Mesenchymal stem cell (in vitro differentiated cells and primary cell): ENCODE measurements around the gene DPYD.

Experiments
- DNase-seq: peaks from one replicate; pipeline ENCODE4 v3.0.0-alpha.2; 2013
- H2AFZ ChIP-seq: one replicate; pipeline ENCODE4 v1.6.1; 2013; ENCODE audit warnings: low read depth, mild to moderate bottlenecking, control low read depth, inconsistent platforms, low read length, moderate library complexity
- H2AK5ac ChIP-seq: 2 replicates; pipeline ENCODE4 v1.6.1; 2013; ENCODE audit warnings: low read length, moderate library complexity, mild to moderate bottlenecking, inconsistent platforms; ENCODE audit not compliant: severe bottlenecking
- H2BK120ac ChIP-seq: one replicate; pipeline ENCODE4 v1.6.1; 2013; ENCODE audit warnings: low read depth, mild to moderate bottlenecking, inconsistent platforms, low read length, moderate library complexity
- H2BK12ac ChIP-seq, 2 experiments: one replicate each; pipeline ENCODE4 v1.6.1; 2013; ENCODE audit warnings: inconsistent platforms in 2 of 2, low read length in 2 of 2, mild to moderate bottlenecking in 2 of 2, moderate library complexity in 2 of 2, control low read depth in 1 of 2
- H2BK15ac ChIP-seq: one replicate; pipeline ENCODE4 v1.6.1; 2013; ENCODE audit warnings: mild to moderate bottlenecking, low read depth, inconsistent platforms; ENCODE audit not compliant: poor library complexity, severe bottlenecking
- H2BK5ac ChIP-seq: 2 replicates; pipeline ENCODE4 v1.6.1; 2013; ENCODE audit warnings: low read depth, mild to moderate bottlenecking, low read length, control low read depth, inconsistent platforms; ENCODE audit not compliant: poor library complexity, severe bottlenecking
- H3K14ac ChIP-seq, 2 experiments: one replicate each; pipeline ENCODE4 v1.6.1; 2013; ENCODE audit warnings: inconsistent platforms in 2 of 2, low read length in 2 of 2, control low read depth in 1 of 2, mild to moderate bottlenecking in 1 of 2, moderate library complexity in 1 of 2
- H3K18ac ChIP-seq, 2 experiments: one replicate each; pipeline ENCODE4 v1.6.1; 2013; ENCODE audit warnings: inconsistent platforms in 2 of 2, low read length in 2 of 2, control low read depth in 1 of 2, low read depth in 1 of 2, mild to moderate bottlenecking in 1 of 2
- H3K23ac ChIP-seq, 2 experiments: one replicate each; pipeline ENCODE4 v1.6.1; 2013; ENCODE audit warnings: inconsistent platforms in 2 of 2, low read length in 2 of 2, mild to moderate bottlenecking in 2 of 2, moderate library complexity in 2 of 2, control low read depth in 1 of 2
- H3K27ac ChIP-seq: 2 replicates; pipeline ENCODE4 v1.5.1; 2013; ENCODE audit warnings: mild to moderate bottlenecking, moderate library complexity, low read length, control low read depth, inconsistent platforms; ENCODE audit not compliant: poor library complexity, severe bottlenecking
- H3K27me3 ChIP-seq, 2 experiments: 2 replicates each; pipeline versions ENCODE4 v1.6.1 to v1.7.0; 2013; ENCODE audit warnings: low read length in 2 of 2, mild to moderate bottlenecking in 2 of 2, moderate library complexity in 2 of 2, control low read depth in 1 of 2, inconsistent platforms in 1 of 2; ENCODE audit not compliant: control insufficient read depth in 1 of 2, insufficient read depth in 1 of 2
- H3K36me3 ChIP-seq, 2 experiments: 2 replicates each; pipeline versions ENCODE4 v1.6.1 to v1.7.0; 2013; ENCODE audit warnings: low read length in 2 of 2, control low read depth in 1 of 2, inconsistent platforms in 1 of 2, low read depth in 1 of 2, mild to moderate bottlenecking in 1 of 2; ENCODE audit not compliant: insufficient read depth in 2 of 2, control insufficient read depth in 1 of 2
- H3K4ac ChIP-seq, 2 experiments: one replicate each; pipeline ENCODE4 v1.6.1; 2013; ENCODE audit warnings: inconsistent platforms in 2 of 2, low read length in 2 of 2, mild to moderate bottlenecking in 2 of 2, moderate library complexity in 2 of 2, control low read depth in 1 of 2, low read depth in 1 of 2
- H3K4me1 ChIP-seq: 2 replicates; pipeline ENCODE4 v1.6.1; 2013; ENCODE audit warnings: low read depth, low read length, control low read depth; ENCODE audit not compliant: control insufficient read depth, insufficient read depth
- H3K4me2 ChIP-seq: 2 replicates; pipeline ENCODE4 v1.6.1; 2013; ENCODE audit warnings: low read length, mild to moderate bottlenecking, inconsistent platforms; ENCODE audit not compliant: poor library complexity, severe bottlenecking
- H3K4me3 ChIP-seq, 2 experiments: 2 replicates each; pipeline versions ENCODE4 v1.5.1 to v1.7.0; 2013; ENCODE audit warnings: low read length in 2 of 2, mild to moderate bottlenecking in 2 of 2, control low read depth in 1 of 2, low read depth in 1 of 2; ENCODE audit not compliant: insufficient read depth in 1 of 2
- H3K79me1 ChIP-seq: replicated peaks from 2 replicates; pipeline ENCODE4 v1.6.1; 2013; ENCODE audit warnings: mild to moderate bottlenecking, control low read depth, low read length, inconsistent platforms; ENCODE audit not compliant: poor library complexity, severe bottlenecking
- H3K9ac ChIP-seq: 2 replicates; pipeline ENCODE4 v1.7.0; 2013; ENCODE audit warnings: mild to moderate bottlenecking, low read length, moderate library complexity
- H3K9me3 ChIP-seq: 2 replicates; pipeline ENCODE4 v1.7.0; 2013; ENCODE audit warnings: mild to moderate bottlenecking, low read length; ENCODE audit not compliant: control insufficient read depth
- H4K8ac ChIP-seq: one replicate; pipeline ENCODE4 v1.6.1; 2013; ENCODE audit warnings: inconsistent platforms, mild to moderate bottlenecking, low read length, moderate library complexity
- H4K91ac ChIP-seq: one replicate; pipeline ENCODE4 v1.6.1; 2013; ENCODE audit warnings: mild to moderate bottlenecking, low read length, inconsistent platforms
- WGBS: methylation state at CpG from one replicate; pipeline ENCODE4 v1.1.7; 2013; ENCODE audit warnings: mixed read lengths; 5-methylcytosine and 5-hydroxymethylcytosine counted together

Gene DPYD

DNA sequence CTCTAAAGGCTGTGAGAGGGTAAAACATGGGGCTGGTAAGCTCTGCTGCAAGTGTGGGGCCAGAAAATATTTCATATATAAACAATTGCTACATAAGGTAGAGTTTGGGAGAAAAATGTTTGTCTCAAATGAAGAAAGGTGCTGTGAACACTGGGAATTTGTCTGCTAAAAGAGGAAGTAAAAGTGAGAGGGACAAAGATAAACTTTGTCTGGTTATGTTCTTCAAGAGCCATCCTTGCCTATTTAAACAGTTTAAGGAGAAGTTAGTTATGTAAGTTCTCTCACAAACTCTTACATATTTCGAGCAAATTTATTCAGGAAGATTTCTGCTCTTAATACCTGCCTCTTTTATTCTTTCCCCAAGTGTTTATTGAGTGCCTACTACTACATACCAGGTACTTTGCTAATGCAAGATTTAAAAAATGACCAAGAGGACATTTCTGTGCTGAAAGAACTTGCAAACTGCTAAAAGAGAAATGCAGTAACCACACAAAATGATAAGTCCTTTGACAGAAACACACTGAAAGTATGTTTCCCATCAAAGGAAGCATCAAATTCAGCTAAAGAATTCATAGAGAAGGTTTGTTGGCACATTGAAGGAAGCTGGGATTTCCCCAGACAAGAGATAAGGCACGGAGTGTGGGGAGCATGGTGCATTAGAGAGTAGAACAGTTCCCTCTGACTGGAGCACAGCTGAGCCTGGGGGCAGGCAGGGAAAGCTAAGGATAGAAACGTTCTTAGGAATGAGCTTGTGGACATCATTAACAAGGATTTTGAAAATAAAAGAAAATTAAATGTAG, 650.1 kb downstream of the DPYD start:
- Histone ChIP-seq H3K14ac (no peak overlapping the region), H2AFZ (no peak overlapping the region)
- WGBS: 64% methylated on average over 3 of the region's 3 CpGs

DNA sequence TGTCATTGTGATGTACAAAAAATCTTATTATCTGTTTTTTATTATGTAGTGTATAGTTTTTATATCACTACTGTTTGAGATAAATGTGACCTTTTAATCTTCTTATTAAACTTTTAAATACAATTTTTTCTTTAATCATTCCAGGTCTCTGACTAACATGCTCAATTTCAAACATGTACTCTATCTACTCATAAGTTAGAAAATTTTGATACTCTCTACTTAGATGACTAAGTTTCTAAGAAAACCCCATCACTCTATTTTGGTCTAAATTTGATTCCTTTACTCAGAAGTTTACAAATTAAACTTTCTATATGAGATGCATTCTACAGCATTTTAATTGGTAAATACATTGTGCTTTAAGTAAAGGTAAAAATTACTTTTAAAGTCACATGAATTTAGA, 655.2 kb downstream of the DPYD start:
- H2BK15ac ChIP-seq: no peak overlapping the region
- no peak overlapping the region for H3K4me3 ChIP-seq
- no peak overlapping the region for H3K4ac ChIP-seq
- no peak overlapping the region for H2AFZ ChIP-seq
- DNase-seq: no peak
- no peak overlapping the region for H3K18ac ChIP-seq
- H3K4me2 ChIP-seq: no peak overlapping the region
- no peak overlapping the region for H3K27ac ChIP-seq
- no peak overlapping the region for H2BK5ac ChIP-seq
- H3K9me3 ChIP-seq: no peaks in the 10 kb centered on the region
- H2AK5ac ChIP-seq: no peak overlapping the region
- no peak overlapping the region for H2BK120ac ChIP-seq
- no peak overlapping the region for H4K91ac ChIP-seq
- no peak overlapping the region for H3K9ac ChIP-seq
- H3K14ac ChIP-seq: no peak overlapping the region
- H3K23ac ChIP-seq: no peak overlapping the region
- H3K36me3 ChIP-seq: no peaks in the 10 kb centered on the region
- no peaks in the 10 kb centered on the region for H3K4me1 ChIP-seq
- H3K27me3 ChIP-seq: no peaks in the 10 kb centered on the region
- no peak overlapping the region for H2BK12ac ChIP-seq
- no peak overlapping the region for H4K8ac ChIP-seq
- no peaks in the 10 kb centered on the region for H3K79me1 ChIP-seq

More for the DNA sequence above, 650.1 kb downstream of the DPYD start:
- Histone ChIP-seq H3K9me3 (no peaks in the 10 kb centered on the region), H3K4me2 (no peak overlapping the region), H3K4ac (no peak overlapping the region), H3K4me1 (no peaks in the 10 kb centered on the region), H3K79me1 (no peaks in the 10 kb centered on the region), H3K36me3 (no peaks in the 10 kb centered on the region), H3K23ac (no peak overlapping the region), H2AK5ac (no peak overlapping the region), H2BK5ac (no peak overlapping the region), H3K27ac (no peak overlapping the region), H2BK12ac (no peak overlapping the region), H4K8ac (no peak overlapping the region), H2BK120ac (no peak overlapping the region), H3K18ac (no peak overlapping the region), H3K4me3 (no peak overlapping the region), H2BK15ac (no peak overlapping the region), H3K27me3 (no peaks in the 10 kb centered on the region), H4K91ac (no peak overlapping the region), H3K9ac (no peak overlapping the region)
- peak; percentile 26 for DNase-seq

DNA sequence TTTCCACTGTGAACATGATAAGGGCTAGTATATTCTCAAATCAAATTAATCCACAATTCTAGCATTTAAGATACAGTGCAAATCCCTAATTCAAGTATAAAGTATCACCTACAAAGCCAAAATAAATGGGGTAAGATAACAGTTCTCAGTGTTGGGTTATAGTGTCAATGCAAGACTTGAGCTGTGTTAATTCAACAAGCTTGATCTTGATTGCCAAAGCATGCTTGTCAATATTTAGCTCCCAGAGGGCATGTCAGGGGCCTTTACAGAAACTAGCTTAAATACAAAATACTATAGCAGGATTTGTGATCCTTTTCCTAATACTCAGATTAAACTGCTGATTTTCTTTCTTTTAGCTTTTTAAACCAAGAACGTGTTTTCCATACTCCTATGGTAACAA, 658.0 kb downstream of the DPYD start:
- H3K79me1 ChIP-seq: no peaks in the 10 kb centered on the region
- H4K91ac ChIP-seq: no peak overlapping the region
- no peak overlapping the region for H4K8ac ChIP-seq
- H2BK120ac ChIP-seq: no peak overlapping the region
- H2AK5ac ChIP-seq: no peak overlapping the region
- no peak overlapping the region for H3K14ac ChIP-seq
- no peak overlapping the region for H3K4ac ChIP-seq
- no peak overlapping the region for H2AFZ ChIP-seq
- no peaks in the 10 kb centered on the region for H3K36me3 ChIP-seq
- no peak overlapping the region for H2BK15ac ChIP-seq
- H3K18ac ChIP-seq: no peak overlapping the region
- H3K9me3 ChIP-seq: no peaks in the 10 kb centered on the region
- H3K4me1 ChIP-seq: no peaks in the 10 kb centered on the region
- H2BK12ac ChIP-seq: no peak overlapping the region
- no peak overlapping the region for H3K4me3 ChIP-seq
- H3K27ac ChIP-seq: no peak overlapping the region
- H3K23ac ChIP-seq: no peak overlapping the region
- no peak overlapping the region for H3K9ac ChIP-seq
- H2BK5ac ChIP-seq: no peak overlapping the region
- WGBS: no CpG with 5 or more reads among the region's 1 CpG
- H3K27me3 ChIP-seq: no peaks in the 10 kb centered on the region
- no peak overlapping the region for H3K4me2 ChIP-seq
- DNase-seq: no peak

DNA sequence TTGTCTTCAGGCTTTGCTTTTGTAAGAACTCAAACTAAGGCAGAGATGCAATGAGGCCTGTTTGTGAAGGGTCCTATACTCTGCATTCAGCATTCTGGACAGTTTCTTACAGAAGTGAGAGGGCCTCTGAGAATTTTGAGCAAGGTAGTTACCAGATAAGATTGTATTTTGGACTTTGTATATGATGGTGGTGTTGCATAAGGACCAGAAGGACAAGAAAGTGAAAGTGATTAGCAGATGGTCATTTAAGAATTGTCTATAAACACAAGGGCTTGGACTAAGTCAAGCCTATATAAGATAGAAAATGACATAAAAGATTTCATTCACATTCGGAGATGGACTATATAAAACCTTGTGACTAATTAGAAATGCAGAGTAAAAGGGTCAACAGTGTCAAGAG, 662.2 kb downstream of the DPYD start:
- Histone ChIP-seq H3K36me3 (no peaks in the 10 kb centered on the region), H2BK5ac (no peak overlapping the region), H2BK120ac (no peak overlapping the region), H3K4me1 (no peaks in the 10 kb centered on the region), H2BK12ac (no peak overlapping the region), H3K27me3 (no peaks in the 10 kb centered on the region), H3K18ac (no peak overlapping the region), H3K4me3 (no peak overlapping the region), H4K91ac (no peak overlapping the region), H3K9ac (no peak overlapping the region), H3K23ac (no peak overlapping the region), H3K4me2 (no peak overlapping the region), H3K4ac (no peak overlapping the region), H2AFZ (no peak overlapping the region), H3K27ac (no peak overlapping the region), H3K79me1 (no peaks in the 10 kb centered on the region), H4K8ac (no peak overlapping the region), H3K14ac (no peak overlapping the region), H2AK5ac (no peak overlapping the region), H3K9me3 (no peaks in the 10 kb centered on the region), H2BK15ac (no peak overlapping the region)
- no peak for DNase-seq
- 100% methylated on average over 1 of the region's 1 CpG for WGBS
